GM21360 (cell line): ENCODE results near the gene DCAF4.
A peak's percentile ranks its signal among the peaks of the same experiment; 100 is the strongest.

ENCODE experiments used
- ATAC-seq: cut with Tn5 transposase; IDR thresholded peaks from one replicate; pipeline ENCODE4 v1.9.1; 2021; ENCODE audit warnings: mild to moderate bottlenecking, moderate library complexity; ENCODE audit not compliant: unreplicated experiment

DCAF4 gene

GRCh38 chr14:72926292-72927028 lies at the start of gene DCAF4:
Gene DCAF4 (plus strand): TSS chr14:72926464. CDS start chr14:72937979, 11,515 bp downstream.
- ATAC-seq, result peak; percentile 88

- ATAC-seq, result no peak
Measured at GRCh38 chr14:72876710-72877063, 49.6 kb upstream of the DCAF4 start.

- ATAC-seq, result no peak
Measured at GRCh38 chr14:72878746-72879145, 47.5 kb upstream of the DCAF4 start.

- ATAC-seq, result no peak
Measured at GRCh38 chr14:72879431-72879830, 46.8 kb upstream of the DCAF4 start.

GRCh38 chr14:72880164-72880563 lies 46.1 kb upstream of the DCAF4 start:
- ATAC-seq, result no peak

GRCh38 chr14:72880820-72881219 lies 45.4 kb upstream of the DCAF4 start:
- ATAC-seq, result no peak

- ATAC-seq, result no peak
Measured at GRCh38 chr14:72881543-72881942, 44.7 kb upstream of the DCAF4 start.

- ATAC-seq, result no peak
Measured at GRCh38 chr14:72882047-72882446, 44.2 kb upstream of the DCAF4 start.

GRCh38 chr14:72882463-72882862 lies 43.8 kb upstream of the DCAF4 start:
- no peak for ATAC-seq

- ATAC-seq, result no peak
Measured at GRCh38 chr14:72883109-72883508, 43.2 kb upstream of the DCAF4 start.

GRCh38 chr14:72883961-72884360 lies 42.3 kb upstream of the DCAF4 start:
- no peak for ATAC-seq

- no peak for ATAC-seq
Measured at GRCh38 chr14:72884386-72884785, 41.9 kb upstream of the DCAF4 start.

GRCh38 chr14:72887514-72887913 lies 38.8 kb upstream of the DCAF4 start:
- ATAC-seq, result no peak

- no peak for ATAC-seq
Measured at GRCh38 chr14:72888192-72888591, 38.1 kb upstream of the DCAF4 start.

GRCh38 chr14:72888636-72889201 lies 37.5 kb upstream of the DCAF4 start:
- ATAC-seq, result no peak

GRCh38 chr14:72889366-72889765 lies 36.9 kb upstream of the DCAF4 start:
- ATAC-seq, result no peak

- ATAC-seq, result no peak
Measured at GRCh38 chr14:72891666-72892102, 34.6 kb upstream of the DCAF4 start.

GRCh38 chr14:72892103-72892878 lies 34.0 kb upstream of the DCAF4 start:
- no peak for ATAC-seq

GRCh38 chr14:72892879-72893635 lies 33.2 kb upstream of the DCAF4 start:
- ATAC-seq, result no peak

GRCh38 chr14:72893636-72894322 lies 32.5 kb upstream of the DCAF4 start, which contains the start of gene DPF3:
Gene DPF3 (minus strand): TSS chr14:72894101. CDS start chr14:72894088, 13 bp downstream.
- ATAC-seq, result peak; percentile 94

- no peak for ATAC-seq
Measured at GRCh38 chr14:72894323-72894622, 32.0 kb upstream of the DCAF4 start.
